Limb (tissue), 2 donors: Measurements from ENCODE around the gene COL20A1.
"Not testable (repeated sequence)": the region's sequence is repeated elsewhere in the genome, so short reads cannot be mapped to it uniquely, and the experiment has no call there.

ENCODE experiments used
- DNase-seq, 2 donors: peaks; one replicate each; pipeline ENCODE4 v3.0.0-alpha.2; 2016; ENCODE audit errors: extremely low spot score in 2 of 2

The COL20A1 gene

GRCh38 chr20:63290136-63290676, 2.8 kb upstream of the COL20A1 start:
- DNase-seq: no peak

GRCh38 chr20:63290677-63291472, 2.1 kb upstream of the COL20A1 start:
- peak in 1 of 2 donors; percentile 70 for DNase-seq

GRCh38 chr20:63291811-63292210, 1.2 kb upstream of the COL20A1 start:
- DNase-seq: no peak

GRCh38 chr20:63292292-63292701, 689 bp upstream of the COL20A1 start:
- no peak for DNase-seq

GRCh38 chr20:63293456-63293855, 470 bp downstream of the COL20A1 start:
- no peak for DNase-seq

- DNase-seq: no peak
Measured at GRCh38 chr20:63293871-63294535, 1.0 kb downstream of the COL20A1 start.

DNA sequence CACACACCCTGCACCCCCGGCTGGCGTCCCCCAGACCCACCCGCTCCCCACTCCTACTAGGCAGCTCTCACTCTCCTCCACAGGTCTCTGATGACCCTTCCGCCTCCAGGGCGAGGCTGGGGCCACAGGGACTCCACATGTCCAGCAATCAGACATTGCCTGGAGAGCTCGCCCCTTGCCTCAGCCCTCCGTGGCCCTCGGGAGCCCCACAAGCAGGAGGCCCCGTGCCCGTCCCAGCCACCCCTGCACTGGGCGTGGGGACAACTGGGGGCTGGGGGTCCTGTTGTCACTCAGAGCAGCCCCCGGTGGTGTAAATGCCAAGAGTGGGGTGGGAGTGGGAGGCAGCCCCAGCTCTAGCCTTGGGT, 1.5 kb downstream of the COL20A1 start:
- DNase-seq: no peak

DNA sequence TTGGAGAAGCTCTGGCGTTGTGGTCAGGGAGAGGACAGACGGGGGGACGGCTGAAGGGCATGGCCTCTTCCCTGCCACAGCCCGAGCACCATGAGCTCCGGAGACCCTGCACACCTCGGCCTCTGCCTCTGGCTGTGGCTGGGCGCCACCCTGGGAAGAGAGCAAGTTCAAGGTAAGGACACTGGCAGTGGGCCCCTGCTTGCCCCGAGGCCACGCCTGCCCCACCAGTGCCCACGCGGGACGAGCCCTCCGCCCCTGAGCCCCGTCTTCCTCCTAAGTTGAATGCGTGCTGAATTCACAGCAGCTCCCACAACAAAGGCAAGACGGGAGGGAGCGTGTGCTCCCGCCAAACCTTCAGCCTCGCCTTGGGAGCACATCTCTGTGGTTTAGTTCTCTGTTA, 2.0 kb downstream of the COL20A1 start:
- no peak for DNase-seq

GRCh38 chr20:63295422-63295821, 2.4 kb downstream of the COL20A1 start:
- no peak for DNase-seq

DNA sequence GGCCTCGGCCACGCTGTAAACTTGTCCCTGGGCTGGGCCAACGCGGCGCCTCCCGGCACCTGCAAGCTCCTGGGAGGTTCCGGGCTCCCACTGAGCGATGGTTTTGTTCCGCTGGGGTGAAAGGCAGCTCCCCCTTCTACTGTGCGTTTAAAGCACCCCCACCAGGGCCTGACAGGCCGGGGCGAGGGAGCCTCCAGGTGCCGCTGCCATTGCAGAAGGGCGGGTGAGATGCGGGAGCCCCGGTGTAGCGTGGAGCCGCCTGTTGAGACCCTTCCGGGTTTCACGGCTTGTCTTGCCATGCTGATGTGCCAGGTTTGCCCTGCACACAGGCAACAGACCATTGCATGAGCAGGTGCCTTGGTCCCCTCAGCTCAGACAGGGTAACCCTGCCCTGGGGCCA, 2.9 kb downstream of the COL20A1 start:
- DNase-seq: no peak

DNA sequence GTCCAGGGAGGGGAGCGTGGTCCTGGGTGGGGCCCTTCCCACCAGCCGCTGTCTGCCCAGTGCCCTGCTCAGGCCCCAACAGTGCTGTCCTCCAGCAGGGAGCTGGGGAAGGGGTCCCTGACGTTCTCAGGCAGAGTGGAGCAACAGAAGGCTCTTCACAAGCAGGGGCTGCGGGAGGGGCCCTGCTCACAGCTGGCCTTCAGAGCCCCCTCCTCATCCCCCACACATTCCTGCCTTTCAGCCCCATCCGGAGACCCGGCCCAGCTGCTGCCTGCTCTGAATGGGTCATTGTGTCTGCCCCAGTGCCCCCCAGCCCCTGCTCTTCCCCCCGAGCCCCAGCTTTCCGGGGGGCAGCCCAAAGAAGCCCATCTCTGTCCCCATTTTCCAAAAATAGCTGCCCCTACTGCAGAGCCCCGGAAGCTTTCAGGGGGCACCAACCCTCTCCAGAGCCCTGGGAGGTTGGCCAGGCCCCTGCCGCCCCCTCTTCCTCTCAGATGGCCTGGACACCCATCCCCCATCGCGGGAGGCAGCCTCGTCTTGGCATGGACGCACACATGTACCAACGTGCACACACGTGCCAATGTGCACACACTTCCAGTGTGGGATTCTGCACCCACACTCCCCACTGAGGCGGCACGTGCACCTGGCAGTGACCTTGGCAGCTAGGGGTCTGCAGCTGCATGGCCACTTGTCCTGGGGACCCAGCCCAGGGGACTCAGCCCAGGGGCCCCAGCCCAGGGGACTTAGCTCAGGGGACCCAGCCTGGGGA, 3.7 kb downstream of the COL20A1 start:
- no peak for DNase-seq

DNA sequence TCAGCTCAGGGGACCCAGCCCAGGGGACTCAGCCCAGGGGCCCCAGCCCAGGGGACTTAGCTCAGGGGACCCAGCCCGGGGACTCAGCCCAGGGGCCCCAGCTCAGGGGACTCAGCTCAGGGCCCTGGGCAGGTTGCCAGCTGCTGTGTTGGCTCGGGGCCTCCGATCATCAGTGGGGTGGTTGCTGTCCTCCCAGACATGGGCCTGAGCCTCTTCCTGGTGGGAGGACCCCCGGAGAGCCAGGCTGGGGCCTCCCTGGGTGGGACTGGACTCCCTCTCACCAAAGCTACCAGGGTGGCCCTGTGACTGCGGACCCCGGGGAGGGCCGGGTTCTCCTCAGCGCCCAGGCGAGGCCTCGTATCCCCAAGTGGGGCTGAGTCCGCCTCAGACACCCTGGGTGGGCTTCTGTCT, 4.4 kb downstream of the COL20A1 start:
- no peak for DNase-seq

DNA sequence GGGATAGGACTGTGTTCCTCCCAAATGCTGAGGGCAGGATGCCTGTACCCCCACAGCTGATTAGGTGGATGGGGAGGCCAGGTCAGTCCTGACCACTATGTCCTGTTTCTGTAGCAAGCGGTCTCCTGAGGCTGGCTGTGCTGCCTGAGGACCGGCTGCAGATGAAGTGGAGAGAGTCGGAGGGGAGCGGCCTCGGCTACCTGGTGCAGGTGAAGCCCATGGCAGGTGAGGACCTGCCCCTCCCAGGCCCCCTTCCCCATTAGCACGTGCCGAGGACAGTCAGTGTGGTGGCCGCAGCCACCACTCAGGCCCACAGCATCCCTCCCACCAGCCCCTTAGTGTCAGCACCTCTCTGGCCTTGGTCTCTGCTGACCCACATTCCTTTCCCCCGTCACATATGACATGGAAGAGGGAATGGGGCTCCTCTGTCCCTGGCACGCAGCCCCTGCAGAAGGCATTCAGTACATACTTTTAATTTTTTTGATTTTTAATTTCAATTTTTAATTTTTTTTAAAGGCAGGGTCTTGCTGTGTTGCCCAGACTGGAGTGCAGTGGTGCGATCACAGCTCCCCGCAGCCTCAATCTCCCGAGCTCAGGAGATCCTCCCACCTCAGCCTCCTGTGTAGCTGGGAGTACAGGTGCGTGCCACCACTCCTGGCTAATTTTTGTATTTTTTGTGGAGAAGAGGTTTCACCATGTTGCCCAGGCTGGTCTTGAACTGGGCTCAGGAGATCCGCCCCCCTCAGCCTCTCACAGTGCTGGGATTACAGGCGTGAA, 5.0 kb downstream of the COL20A1 start:
- DNase-seq: no peak

GRCh38 chr20:63298731-63299312, 5.8 kb downstream of the COL20A1 start:
- no peak for DNase-seq

DNA sequence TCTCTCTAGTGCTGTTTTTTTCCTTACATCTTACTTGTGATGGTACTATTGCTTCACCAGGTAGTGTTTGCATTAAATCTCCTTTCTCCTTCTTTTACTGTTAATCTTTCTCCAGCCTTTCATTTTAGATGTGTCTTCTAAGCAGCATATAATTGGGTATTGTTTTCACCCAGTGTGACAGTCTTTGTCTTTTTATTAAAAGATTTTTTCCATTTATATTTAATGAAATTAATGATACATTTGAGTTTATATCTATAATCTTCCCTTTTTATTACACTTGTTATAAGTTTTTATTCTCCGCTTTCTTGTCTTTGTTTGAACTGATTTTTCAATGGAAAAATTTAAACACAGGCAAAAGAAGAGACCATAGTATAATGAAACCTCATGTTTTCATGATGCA, 8.7 kb downstream of the COL20A1 start:
- no peak for DNase-seq

DNA sequence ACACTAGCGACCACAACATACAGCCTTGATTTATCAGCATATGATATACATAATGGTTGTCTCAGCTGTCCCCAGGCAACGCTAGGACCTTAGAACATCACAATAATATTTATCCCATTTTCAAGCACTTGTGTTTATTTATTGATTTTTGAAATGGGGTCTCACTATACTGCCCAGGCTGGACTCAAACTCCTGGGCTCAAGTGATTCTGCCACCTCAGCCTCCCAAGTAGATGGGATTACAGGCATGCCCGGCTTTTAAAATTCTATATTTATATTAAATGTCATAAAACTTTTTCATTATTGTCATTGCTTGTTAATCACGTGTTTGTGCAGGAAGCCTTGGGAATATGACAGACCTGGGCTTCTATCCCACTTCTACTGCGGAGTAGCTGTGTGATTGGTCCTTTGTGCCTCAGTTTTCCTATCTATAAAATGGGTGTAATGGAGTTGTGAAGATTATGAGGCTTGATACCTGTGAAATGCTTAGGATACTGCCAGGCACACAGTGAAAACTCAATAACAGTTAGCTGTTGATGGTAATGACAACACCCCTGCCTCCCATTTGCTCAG, 10.2 kb downstream of the COL20A1 start:
- DNase-seq: no peak

GRCh38 chr20:63305393-63305792, 12.4 kb downstream of the COL20A1 start:
- no peak for DNase-seq

DNA sequence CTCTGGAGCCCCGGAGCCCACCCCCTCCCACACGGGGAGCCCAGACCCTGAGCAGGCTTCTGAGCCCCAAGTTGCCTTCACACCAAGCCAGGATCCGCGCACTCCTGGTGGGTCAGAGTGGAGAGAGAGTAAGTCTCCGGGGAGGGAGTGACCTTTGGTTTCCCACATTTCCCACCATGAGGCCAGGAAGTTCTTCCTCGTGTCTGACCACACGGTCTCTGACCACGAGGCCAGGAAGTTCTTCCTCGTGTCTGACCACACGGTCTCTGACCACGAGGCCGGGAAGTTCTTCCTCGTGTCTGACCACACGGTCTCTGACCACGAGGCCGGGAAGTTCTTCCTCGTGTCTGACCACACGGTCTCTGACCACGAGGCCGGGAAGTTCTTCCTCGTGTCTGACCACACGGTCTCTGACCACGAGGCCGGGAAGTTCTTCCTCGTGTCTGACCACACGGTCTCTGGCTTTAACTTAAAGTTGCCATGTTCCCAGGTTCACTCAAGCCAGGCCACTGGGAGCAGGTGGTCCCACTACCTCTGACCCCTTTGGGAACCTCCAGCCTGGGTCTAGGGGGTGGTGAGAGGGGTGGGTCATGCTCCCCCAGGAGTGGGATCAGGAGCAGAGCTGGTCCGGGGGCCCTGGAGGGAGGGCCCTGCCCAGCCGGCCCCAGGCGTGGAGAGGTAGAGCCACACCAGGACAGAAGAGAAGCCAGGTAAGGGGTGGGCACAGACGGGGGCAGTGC, 13.1 kb downstream of the COL20A1 start:
- not testable (repeated sequence) for DNase-seq

DNA sequence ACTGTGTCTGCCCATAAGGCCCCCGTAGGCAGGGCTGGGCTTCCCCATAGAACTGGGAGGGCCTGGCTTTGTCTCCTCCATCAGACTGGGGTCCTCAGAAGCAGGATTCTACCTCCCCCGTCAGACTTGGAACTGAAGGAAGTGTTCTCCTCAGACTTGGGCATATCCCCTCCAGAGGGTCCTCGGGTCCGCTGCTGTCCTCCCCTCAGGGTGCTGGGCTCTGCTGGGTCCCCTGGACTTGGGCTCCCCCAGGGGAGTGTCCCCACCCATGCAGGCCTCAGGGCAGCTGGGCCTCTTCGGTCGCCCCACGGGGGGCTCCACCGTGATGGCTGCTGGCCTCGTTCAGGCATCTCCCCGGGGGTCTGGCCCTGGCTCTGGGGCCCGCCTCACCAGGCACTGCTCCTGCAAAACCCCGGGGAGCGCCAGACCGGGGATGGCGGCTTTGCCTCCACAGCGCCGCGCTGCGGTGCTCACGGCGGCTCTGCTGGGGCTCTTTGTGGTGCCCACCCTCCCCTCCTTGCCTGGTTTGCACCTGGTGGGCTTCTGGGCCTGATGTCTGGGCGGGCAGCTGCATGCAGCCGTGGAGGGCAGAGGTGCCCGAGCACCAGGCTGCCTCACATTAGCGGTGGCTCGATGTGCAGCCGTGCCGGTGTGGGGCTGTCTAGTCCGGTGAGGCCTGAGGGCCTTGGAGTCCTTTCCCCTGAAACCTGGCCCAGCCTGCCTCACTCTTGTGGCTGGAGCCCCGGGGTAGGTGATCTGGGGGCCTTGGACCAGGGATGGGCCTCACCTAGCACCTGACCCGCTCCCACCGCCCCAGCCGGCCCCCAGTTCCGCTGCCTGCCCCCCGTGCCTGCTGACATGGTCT, 13.9 kb downstream of the COL20A1 start:
- DNase-seq: no peak
